Esophagus squamous epithelium (tissue), 4 donors: ENCODE measurements around the gene SELENOS.

ENCODE experiments used
- POLR2A ChIP-seq, 4 donors: fragments of 450-650 bp; IDR thresholded peaks; one replicate each; pipeline ENCODE4 v1.6.1; 2017; ENCODE audit warnings: antibody characterized with exemption in 4 of 4, mild to moderate bottlenecking in 4 of 4, moderate library complexity in 3 of 4
- TF ChIP-seq, protein P1 (sequence below), 6 experiments: fragments of 450-650 bp in 4 of 6; fragments of 200-600 bp in 2 of 6; sonication (generic) in 2 of 6; IDR thresholded peaks; one replicate each; pipeline ENCODE4 v1.5.1; 2016 to 2019; ENCODE audit warnings: antibody characterized with exemption in 6 of 6, mild to moderate bottlenecking in 4 of 6, moderate library complexity in 4 of 6

- TF ChIP-seq, protein P1, sequence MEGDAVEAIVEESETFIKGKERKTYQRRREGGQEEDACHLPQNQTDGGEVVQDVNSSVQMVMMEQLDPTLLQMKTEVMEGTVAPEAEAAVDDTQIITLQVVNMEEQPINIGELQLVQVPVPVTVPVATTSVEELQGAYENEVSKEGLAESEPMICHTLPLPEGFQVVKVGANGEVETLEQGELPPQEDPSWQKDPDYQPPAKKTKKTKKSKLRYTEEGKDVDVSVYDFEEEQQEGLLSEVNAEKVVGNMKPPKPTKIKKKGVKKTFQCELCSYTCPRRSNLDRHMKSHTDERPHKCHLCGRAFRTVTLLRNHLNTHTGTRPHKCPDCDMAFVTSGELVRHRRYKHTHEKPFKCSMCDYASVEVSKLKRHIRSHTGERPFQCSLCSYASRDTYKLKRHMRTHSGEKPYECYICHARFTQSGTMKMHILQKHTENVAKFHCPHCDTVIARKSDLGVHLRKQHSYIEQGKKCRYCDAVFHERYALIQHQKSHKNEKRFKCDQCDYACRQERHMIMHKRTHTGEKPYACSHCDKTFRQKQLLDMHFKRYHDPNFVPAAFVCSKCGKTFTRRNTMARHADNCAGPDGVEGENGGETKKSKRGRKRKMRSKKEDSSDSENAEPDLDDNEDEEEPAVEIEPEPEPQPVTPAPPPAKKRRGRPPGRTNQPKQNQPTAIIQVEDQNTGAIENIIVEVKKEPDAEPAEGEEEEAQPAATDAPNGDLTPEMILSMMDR (IDR thresholded peaks at IDR 0.05), result no peak
- TF ChIP-seq POLR2A (IDR thresholded peaks at IDR 0.05), result no peak
Observed at GRCh38 chr15:101244036-101244781, 33.1 kb downstream of the SELENOS start.
